K562 (cell line): ENCODE results near the gene NRF1. TPM values are rescaled to one million over a fixed set of nuclear protein-coding genes. Genes with fewer than 3 reads are reported as not detected.

Experiments
- ATF1 ChIP-seq, 2 experiments: fragments of 450-650 bp in 1 of 2; IDR thresholded peaks; 2 replicates each; pipeline ENCODE4 v1.6.1; 2016; ENCODE audit warnings: missing compliant biosample characterization in 1 of 2, missing genetic modification characterization in 1 of 2
- BCOR ChIP-seq: fragments of 450-650 bp; IDR thresholded peaks from 2 replicates; pipeline ENCODE4 v1.6.1; 2016
- BHLHE40 ChIP-seq: IDR thresholded peaks from 2 replicates; pipeline ENCODE4 v1.6.1; 2011; ENCODE audit warnings: low read length, improper control_type of control experiment
- CGGBP1 ChIP-seq: fragments of 250-450 bp; sonication (Bioruptor Pico); IDR thresholded peaks from 2 replicates; pipeline ENCODE4 v1.9.0; 2021; ENCODE audit warnings: mild to moderate bottlenecking
- GATAD2B ChIP-seq: fragments of 450-650 bp; IDR thresholded peaks from 2 replicates; pipeline ENCODE4 v1.6.1; 2017; ENCODE audit warnings: mild to moderate bottlenecking, borderline replicate concordance
- IFI16 ChIP-seq: fragments of 250-450 bp; sonication (Bioruptor Pico); IDR thresholded peaks from 2 replicates; pipeline ENCODE4 v2.1.2; 2022; ENCODE audit warnings: mild to moderate bottlenecking, inconsistent platforms
- KDM5B ChIP-seq: fragments of 200-600 bp; sonication (generic); IDR thresholded peaks from 2 replicates; pipeline ENCODE4 v1.6.1; 2012; ENCODE audit warnings: low read depth, mild to moderate bottlenecking, moderate library complexity, low read length, control low read depth, inconsistent platforms; ENCODE audit not compliant: insufficient replicate concordance
- MAZ ChIP-seq, 2 experiments: fragments of 450-650 bp in 1 of 2; sonication (generic) in 1 of 2; formaldehyde crosslinking; IDR thresholded peaks in 1 of 2; conservative IDR thresholded peaks in 1 of 2; 2 replicates each; pipeline versions ENCODE4 v1.4.0 to v1.5.0; 2020; ENCODE audit warnings: mild to moderate bottlenecking in 1 of 2, missing genetic modification reagents in 1 of 2
- MYNN ChIP-seq, 2 experiments: sonication (generic); formaldehyde crosslinking in 1 of 2; IDR thresholded peaks; 2 replicates each; pipeline versions ENCODE4 v1.5.0 to v1.6.1; 2016 to 2020; ENCODE audit warnings: antibody characterized with exemption in 1 of 2, missing genetic modification reagents in 1 of 2
- NCOA1 ChIP-seq: fragments of 450-650 bp; IDR thresholded peaks from 2 replicates; pipeline ENCODE4 v1.6.1; 2016; ENCODE audit warnings: low read depth
- NFIC ChIP-seq: fragments of 450-650 bp; IDR thresholded peaks from 2 replicates; pipeline ENCODE4 v1.6.1; 2017; ENCODE audit warnings: mild to moderate bottlenecking, inconsistent platforms
- NKRF ChIP-seq: fragments of 450-650 bp; IDR thresholded peaks from 2 replicates; pipeline ENCODE4 v1.6.1; 2016; ENCODE audit warnings: borderline replicate concordance
- NUFIP1 ChIP-seq: fragments of 450-650 bp; IDR thresholded peaks from 2 replicates; pipeline ENCODE4 v1.6.1; 2018; ENCODE audit not compliant: partially characterized antibody
- PHF8 ChIP-seq: fragments of 200-600 bp; sonication (generic); IDR thresholded peaks from 2 replicates; pipeline ENCODE4 v1.6.1; 2012; ENCODE audit warnings: mixed run types, mild to moderate bottlenecking, inconsistent platforms, low read length, moderate library complexity, borderline replicate concordance
- POLR2G ChIP-seq: fragments of 200-400 bp; formaldehyde crosslinking; IDR thresholded peaks from 2 replicates; pipeline ENCODE4 v1.6.1; 2017; ENCODE audit warnings: low read depth, mild to moderate bottlenecking, antibody characterized with exemption, low read length, moderate library complexity
- RB1 ChIP-seq: fragments of 450-650 bp; IDR thresholded peaks from 2 replicates; pipeline ENCODE4 v1.6.1; 2017; ENCODE audit warnings: low read depth, mild to moderate bottlenecking
- SAP30 ChIP-seq: fragments of 200-600 bp; sonication (generic); IDR thresholded peaks from 2 replicates; pipeline ENCODE4 v1.6.1; 2012; ENCODE audit warnings: borderline replicate concordance, low read depth, mild to moderate bottlenecking, moderate library complexity, low read length, control low read depth, inconsistent platforms; ENCODE audit not compliant: insufficient read depth, poor library complexity, severe bottlenecking
- SIN3B ChIP-seq: fragments of 450-650 bp; IDR thresholded peaks from 2 replicates; pipeline ENCODE4 v1.6.1; 2017; ENCODE audit warnings: low read depth, mild to moderate bottlenecking, moderate library complexity
- SMAD3 ChIP-seq: fragments of 450-650 bp; formaldehyde crosslinking; conservative IDR thresholded peaks from 2 replicates; pipeline ENCODE4 v1.4.0; 2020; ENCODE audit warnings: mild to moderate bottlenecking
- SMARCE1 ChIP-seq: fragments of 450-650 bp; IDR thresholded peaks from 2 replicates; pipeline ENCODE4 v1.7.1; 2016; ENCODE audit warnings: mild to moderate bottlenecking
- ZEB2 ChIP-seq: fragments of 450-650 bp; IDR thresholded peaks from 2 replicates; pipeline ENCODE4 v1.6.1; 2016
- ZNF121 ChIP-seq: sonication (generic); formaldehyde crosslinking; conservative IDR thresholded peaks from 2 replicates; pipeline ENCODE4 v1.8.0; 2022; ENCODE audit warnings: missing genetic modification reagents
- ZNF507 ChIP-seq: conservative IDR thresholded peaks from 2 replicates; pipeline ENCODE4 v1.6.1; 2017; ENCODE audit warnings: missing genetic modification characterization, missing compliant biosample characterization
- ZNF79 ChIP-seq: fragments of 250-450 bp; sonication (Bioruptor Pico); IDR thresholded peaks from 2 replicates; pipeline ENCODE4 v1.4.0; 2020; ENCODE audit warnings: low read depth, mild to moderate bottlenecking, moderate library complexity
- ZSCAN29 ChIP-seq: fragments of 450-650 bp; IDR thresholded peaks from 2 replicates; pipeline ENCODE4 v1.6.1; 2017
- polyA plus RNA-seq, 8 experiments: library from polyadenylated mRNA; depleted of rRNA in 4 of 8; stranded (reverse) in 5 of 8; unstranded in 3 of 8; fragments of >200 nt; fragmentation: Nextera tagmentation in 2 of 8; fragmentation: Illumina TruSeq in 1 of 8; extraction: Ambion mirVana in 2 of 8; extraction: Trizol in 1 of 8; gene quantifications; 2 replicates each; pipeline versions ENCODE4 v1.2.1 to v1.2.3, GENCODE V29; 2011 to 2014; ENCODE audit warnings: inconsistent platforms in 1 of 8, missing spikeins in 1 of 8
- total RNA-seq, 7 experiments: library from RNA; depleted of rRNA in 6 of 7; stranded (reverse); fragments of >200 nt in 6 of 7; fragmentation: Illumina TruSeq in 2 of 7; extraction: Trizol in 2 of 7; gene quantifications; 2 replicates each; pipeline versions ENCODE4 v1.2.1 to v1.2.3, GENCODE V29; 2011 to 2021; ENCODE audit warnings: low replicate concordance in 1 of 7
- TF ChIP-seq, protein P1 (sequence below): fragments of 450-650 bp; formaldehyde crosslinking; conservative IDR thresholded peaks from 2 replicates; pipeline ENCODE4 v1.4.0; 2022; ENCODE audit warnings: mild to moderate bottlenecking, missing genetic modification characterization

The NRF1 gene
- total and polyA plus RNA-seq, 9 of the 15 experiments (the other 6 are each of a cell fraction or from before 2014, with no cell fraction given), result 8.6 to 28.8 (median 20.3) TPM

GRCh38 chr7:129780257-129780973 is 168.9 kb downstream of the NRF1 start (continued):
- TF ChIP-seq, protein P1, sequence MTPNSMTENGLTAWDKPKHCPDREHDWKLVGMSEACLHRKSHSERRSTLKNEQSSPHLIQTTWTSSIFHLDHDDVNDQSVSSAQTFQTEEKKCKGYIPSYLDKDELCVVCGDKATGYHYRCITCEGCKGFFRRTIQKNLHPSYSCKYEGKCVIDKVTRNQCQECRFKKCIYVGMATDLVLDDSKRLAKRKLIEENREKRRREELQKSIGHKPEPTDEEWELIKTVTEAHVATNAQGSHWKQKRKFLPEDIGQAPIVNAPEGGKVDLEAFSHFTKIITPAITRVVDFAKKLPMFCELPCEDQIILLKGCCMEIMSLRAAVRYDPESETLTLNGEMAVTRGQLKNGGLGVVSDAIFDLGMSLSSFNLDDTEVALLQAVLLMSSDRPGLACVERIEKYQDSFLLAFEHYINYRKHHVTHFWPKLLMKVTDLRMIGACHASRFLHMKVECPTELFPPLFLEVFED (CRISPR knock-in tag), result no peak
- TF ChIP-seq ATF1 (CRISPR knock-in tag; IDR thresholded peaks at IDR 0.05) (no peak), ATF1 (tag; IDR thresholded peaks at IDR 0.05) (peak; percentile 57), SMAD3 (CRISPR knock-in tag) (no peak), NCOA1 (peak; percentile 20; the same call in 1 of the 2 replicates), GATAD2B (0 out of 2 replicates have a peak, but pooled peaks have one; percentile 22), ZNF507 (tag) (no peak), BCOR (peak; percentile 75), MYNN (IDR thresholded peaks at IDR 0.05) (0 out of 2 replicates have a peak, but pooled peaks have one; percentile 39), MYNN (CRISPR knock-in tag; IDR thresholded peaks at IDR 0.05) (no peak), SMARCE1 (peak; percentile 41), POLR2G (peak; percentile 74), ZNF121 (CRISPR knock-in tag) (no peak), ZEB2 (peak; percentile 62), SIN3B (peak; percentile 67; the same call in 1 of the 2 replicates), RB1 (peak; percentile 53), CGGBP1 (CRISPR knock-in tag) (no peak), NFIC (peak; percentile 36; the same call in 1 of the 2 replicates), NKRF (peak; percentile 76), NUFIP1 (no peak), KDM5B (peak; percentile 85), IFI16 (CRISPR knock-in tag) (no peak), ZSCAN29 (peak; percentile 52; the same call in 1 of the 2 replicates), BHLHE40 (peak; percentile 52; the same call in 1 of the 2 replicates), PHF8 (peak; percentile 81; the same call in 1 of the 2 replicates), SAP30 (peak; percentile 93), MAZ (CRISPR knock-in tag; conservative IDR thresholded peaks at IDR 0.05 in 1 of 2, IDR thresholded peaks at IDR 0.05 in 1 of 2) (peak in 1 of 2 experiments; percentile 61; a peak in 2 of 4 replicates), ZNF79 (CRISPR knock-in tag) (no peak)
